Calu3 (cell line): Measurements from ENCODE around the gene RSRC1. TPM values are rescaled to one million over a fixed set of nuclear protein-coding genes. Genes with fewer than 3 reads are reported as not detected.

ENCODE experiments used
- BruUV-seq: library from RNA; stranded (reverse); fragments of 400-500 nt; replicated peaks from 2 replicates; lab custom pipeline; 2021; lab: Mats Ljungman, UMichigan
- CTCF ChIA-PET: fragments of 300-600 bp; sonication (Branson Sonifier 250); formaldehyde crosslinking; loops from one replicate; lab custom pipeline; 2022; ENCODE audit warnings: antibody characterized with exemption; lab: Charles Lee
- DNase-seq: peaks from one replicate; pipeline ENCODE4 v3.0.0; 2022
- H3K27ac Mint-ChIP-seq: one replicate; pipeline ENCODE4 v1.8.0; 2022; ENCODE audit warnings: mixed read lengths; ENCODE audit not compliant: unreplicated experiment
- H3K27me3 Mint-ChIP-seq: one replicate; pipeline ENCODE4 v1.8.0; 2022; ENCODE audit warnings: mixed read lengths; ENCODE audit not compliant: unreplicated experiment
- H3K36me3 Mint-ChIP-seq: one replicate; pipeline ENCODE4 v1.8.0; 2022; ENCODE audit warnings: mild to moderate bottlenecking, moderate library complexity, mixed read lengths; ENCODE audit not compliant: insufficient read depth, unreplicated experiment
- H3K4me1 Mint-ChIP-seq: one replicate; pipeline ENCODE4 v1.8.0; 2022; ENCODE audit warnings: mild to moderate bottlenecking, low read depth, mixed read lengths; ENCODE audit not compliant: unreplicated experiment
- H3K4me3 Mint-ChIP-seq: one replicate; pipeline ENCODE4 v1.8.0; 2022; ENCODE audit warnings: mild to moderate bottlenecking, low read depth, moderate library complexity, mixed read lengths; ENCODE audit not compliant: unreplicated experiment
- H3K9me3 Mint-ChIP-seq: one replicate; pipeline ENCODE4 v1.8.0; 2022; ENCODE audit warnings: low read depth, mixed read lengths; ENCODE audit not compliant: unreplicated experiment
- CTCF ChIP-seq: fragments of 200-600 bp; IDR thresholded peaks from one replicate; pipeline ENCODE4 v1.8.0; 2022; ENCODE audit warnings: antibody characterized with exemption; ENCODE audit not compliant: unreplicated experiment
- intact Hi-C: fragments of 100-400 bp; cut with micrococcal nuclease; formaldehyde crosslinking; loops from one replicate; pipeline ENCODE4 v1.10.0; 2022; ENCODE audit not compliant: unreplicated experiment
- total RNA-seq: library from RNA; stranded (reverse); gene quantifications from 2 replicates; pipeline ENCODE4 v1.2.3, GENCODE V29; 2022

Gene RSRC1
- total RNA-seq, 1 experiment from 2014 or later = 81.3 TPM

- BruUV-seq = no TSS peak
- no peak for TF ChIP-seq CTCF
- no peaks in the 10 kb centered on the region for H3K36me3 Mint-ChIP-seq
- CTCF ChIA-PET = no interaction called here
- no peak for DNase-seq
- no peak overlapping the region for H3K27ac Mint-ChIP-seq
- no peak overlapping the region for H3K4me3 Mint-ChIP-seq
- no peaks in the 10 kb centered on the region for H3K27me3 Mint-ChIP-seq
- intact Hi-C loops = no loop called here
- H3K4me1 Mint-ChIP-seq = peaks cover 6% of the 10 kb centered on the region
- no peaks in the 10 kb centered on the region for H3K9me3 Mint-ChIP-seq
Measured at GRCh38 chr3:158452334-158452733, 342.4 kb downstream of the RSRC1 start.

- CTCF ChIA-PET = no interaction called here
- intact Hi-C loops = no loop called here
- DNase-seq = no peak
- H3K27ac Mint-ChIP-seq = no peak overlapping the region
- H3K9me3 Mint-ChIP-seq = no peaks in the 10 kb centered on the region
- H3K27me3 Mint-ChIP-seq = no peaks in the 10 kb centered on the region
- peaks cover 4% of the 10 kb centered on the region for H3K36me3 Mint-ChIP-seq
- no peak for TF ChIP-seq CTCF
- BruUV-seq = no TSS peak
- H3K4me3 Mint-ChIP-seq = no peak overlapping the region
- H3K4me1 Mint-ChIP-seq = peaks cover 13% of the 10 kb centered on the region
Measured at GRCh38 chr3:158453004-158453403, 343.1 kb downstream of the RSRC1 start.

GRCh38 chr3:158453865-158454264 lies 344.0 kb downstream of the RSRC1 start:
- CTCF ChIA-PET = no interaction called here
- peaks cover 22% of the 10 kb centered on the region for H3K4me1 Mint-ChIP-seq
- BruUV-seq = no TSS peak
- no peak overlapping the region for H3K27ac Mint-ChIP-seq
- H3K36me3 Mint-ChIP-seq = peaks cover 4% of the 10 kb centered on the region
- DNase-seq = no peak
- TF ChIP-seq CTCF = no peak
- H3K27me3 Mint-ChIP-seq = no peaks in the 10 kb centered on the region
- intact Hi-C loops = no loop called here
- H3K4me3 Mint-ChIP-seq = no peak overlapping the region
- H3K9me3 Mint-ChIP-seq = no peaks in the 10 kb centered on the region

DNA sequence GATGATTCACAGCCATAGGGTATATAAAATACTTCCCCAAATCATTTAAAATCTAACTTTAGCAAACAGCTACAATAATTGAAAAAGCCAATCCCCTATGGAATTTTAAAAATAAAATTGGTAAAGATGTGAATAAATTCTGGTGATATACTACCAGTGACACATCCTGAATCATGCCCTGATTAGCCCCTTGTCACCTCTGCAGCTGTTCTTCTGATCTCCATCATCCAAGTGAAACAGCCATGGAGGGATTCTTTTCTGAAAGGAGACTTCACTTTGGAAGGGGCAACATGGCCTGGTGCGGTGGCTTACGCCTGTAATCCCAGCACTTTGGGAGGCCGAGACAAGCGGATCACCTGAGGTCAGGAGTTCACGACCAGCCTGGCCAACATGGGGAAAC lies 345.5 kb downstream of the RSRC1 start:
- H3K4me3 Mint-ChIP-seq = no peak overlapping the region
- TF ChIP-seq CTCF = no peak
- H3K36me3 Mint-ChIP-seq = peaks cover 4% of the 10 kb centered on the region
- intact Hi-C loops = loop anchor here (5.0 kb wide), 1 partner anchor 77 kb away; no protein-coding TSS in a partner anchor
- no peaks in the 10 kb centered on the region for H3K27me3 Mint-ChIP-seq
- H3K27ac Mint-ChIP-seq = no peak overlapping the region
- no peaks in the 10 kb centered on the region for H3K9me3 Mint-ChIP-seq
- peaks cover 23% of the 10 kb centered on the region for H3K4me1 Mint-ChIP-seq
- CTCF ChIA-PET = no interaction called here
- DNase-seq = no peak
- no TSS peak for BruUV-seq
